GM18502 (cell line): ENCODE measurements around the gene ZDHHC5.
"Not testable (repeated sequence)": the region's sequence is repeated elsewhere in the genome, so short reads cannot be mapped to it uniquely, and the experiment has no call there.

Source experiments
- ATAC-seq: cut with Tn5 transposase; IDR thresholded peaks from one replicate; pipeline ENCODE4 v1.9.1; 2021; ENCODE audit warnings: mild to moderate bottlenecking; ENCODE audit not compliant: unreplicated experiment, poor library complexity

The ZDHHC5 gene

GRCh38 chr11:57716726-57717125 lies 48.8 kb downstream of the ZDHHC5 start:
- not testable (repeated sequence) for ATAC-seq

- no peak for ATAC-seq
Measured at GRCh38 chr11:57727185-57727584, 59.3 kb downstream of the ZDHHC5 start.

GRCh38 chr11:57728829-57729228 lies 60.9 kb downstream of the ZDHHC5 start:
- no peak for ATAC-seq

- no peak for ATAC-seq
Measured at GRCh38 chr11:57729479-57729878, 61.6 kb downstream of the ZDHHC5 start.

- ATAC-seq = no peak
Measured at GRCh38 chr11:57732661-57733060, 64.7 kb downstream of the ZDHHC5 start.

- ATAC-seq = no peak
Measured at GRCh38 chr11:57735619-57736298, 67.8 kb downstream of the ZDHHC5 start.

- peak; percentile 92 for ATAC-seq
Measured at GRCh38 chr11:57741132-57742086, 73.5 kb downstream of the ZDHHC5 start, which contains the start of gene SELENOH. TSS of gene SELENOH (plus strand) at chr11:57741491. CDS start at chr11:57741596, 105 bp downstream.

GRCh38 chr11:57742087-57742452 lies 74.2 kb downstream of the ZDHHC5 start:
- no peak for ATAC-seq

- no peak for ATAC-seq
Measured at GRCh38 chr11:57744357-57744756, 76.4 kb downstream of the ZDHHC5 start.

GRCh38 chr11:57745206-57745605 lies 77.3 kb downstream of the ZDHHC5 start:
- no peak for ATAC-seq

- ATAC-seq = no peak
Measured at GRCh38 chr11:57746920-57747319, 79.0 kb downstream of the ZDHHC5 start.
